Measurements from ENCODE around the gene ADGRA1. TPM values are rescaled to one million over a fixed set of nuclear protein-coding genes. Genes with fewer than 3 reads are reported as not detected.
A peak's percentile ranks its signal among the peaks of the same experiment; 100 is the strongest.

ADGRA1 gene
- total RNA-seq, 1 donor from 2014 or later: not detected

GRCh38 chr10:133113146-133113830, 25.6 kb downstream of the ADGRA1 start:
- DNase-seq (ENCODE audit: low read depth in 2 of 2): no peak

GRCh38 chr10:133113847-133114246, 26.1 kb downstream of the ADGRA1 start:
- DNase-seq (ENCODE audit: low read depth in 2 of 2): no peak

GRCh38 chr10:133114251-133114650, 26.5 kb downstream of the ADGRA1 start:
- no peak for DNase-seq (ENCODE audit: low read depth in 2 of 2)

GRCh38 chr10:133114726-133115452, 27.2 kb downstream of the ADGRA1 start:
- no peak for DNase-seq (ENCODE audit: low read depth in 2 of 2)

- no peak for DNase-seq (ENCODE audit: low read depth in 2 of 2)
These were observed 27.7 kb downstream of the ADGRA1 start for GRCh38 chr10:133115453-133115842.

GRCh38 chr10:133115976-133116375, 28.3 kb downstream of the ADGRA1 start:
- DNase-seq (ENCODE audit: low read depth in 2 of 2): no peak

GRCh38 chr10:133116455-133116854, 28.7 kb downstream of the ADGRA1 start:
- DNase-seq (ENCODE audit: low read depth in 2 of 2): no peak

GRCh38 chr10:133117036-133117687, 29.4 kb downstream of the ADGRA1 start:
- no peak for DNase-seq (ENCODE audit: low read depth in 2 of 2)

- no peak for DNase-seq (ENCODE audit: low read depth in 2 of 2)
These were observed 30.0 kb downstream of the ADGRA1 start for GRCh38 chr10:133117688-133118071.

- no peak for DNase-seq (ENCODE audit: low read depth in 2 of 2)
These were observed 33.8 kb downstream of the ADGRA1 start for GRCh38 chr10:133121479-133121878.

- DNase-seq (ENCODE audit: low read depth in 2 of 2): no peak
These were observed 34.6 kb downstream of the ADGRA1 start for GRCh38 chr10:133122171-133122935.

GRCh38 chr10:133123050-133123745, 35.5 kb downstream of the ADGRA1 start:
- no peak for DNase-seq (ENCODE audit: low read depth in 2 of 2)

- DNase-seq (ENCODE audit: low read depth in 2 of 2): no peak
These were observed 36.1 kb downstream of the ADGRA1 start for GRCh38 chr10:133123746-133124356.

GRCh38 chr10:133124357-133125211, 36.9 kb downstream of the ADGRA1 start:
- peak in 1 of 2 donors; percentile 38 for DNase-seq (ENCODE audit: low read depth in 2 of 2)

- DNase-seq (ENCODE audit: low read depth in 2 of 2): no peak
These were observed 38.2 kb downstream of the ADGRA1 start for GRCh38 chr10:133125901-133126300.

GRCh38 chr10:133126431-133127290, 38.9 kb downstream of the ADGRA1 start:
- no peak for DNase-seq (ENCODE audit: low read depth in 2 of 2)

- DNase-seq (ENCODE audit: low read depth in 2 of 2): no peak
These were observed 39.8 kb downstream of the ADGRA1 start for GRCh38 chr10:133127291-133128125.
